Dendritic cell treated with granulocyte-macrophage colony-stimulating factor and Interleukin-4, amounts not matched to agents 40 ng/mL and 50 ng/mL, for 4 days (primary cell): ENCODE results near the gene TAGLN.

ENCODE experiments used
- H3K27ac Mint-ChIP-seq: one replicate; pipeline ENCODE4 v1.8.0; 2022; ENCODE audit warnings: mild to moderate bottlenecking, mixed read lengths
- H3K27me3 Mint-ChIP-seq: one replicate; pipeline ENCODE4 v1.8.0; 2022; ENCODE audit warnings: mild to moderate bottlenecking, mixed read lengths
- H3K36me3 Mint-ChIP-seq: one replicate; pipeline ENCODE4 v1.8.0; 2022; ENCODE audit warnings: low read depth, mixed read lengths
- H3K4me1 Mint-ChIP-seq: one replicate; pipeline ENCODE4 v1.8.0; 2022; ENCODE audit warnings: low read depth, mixed read lengths
- H3K4me3 Mint-ChIP-seq: one replicate; pipeline ENCODE4 v1.8.0; 2022; ENCODE audit warnings: mild to moderate bottlenecking, moderate library complexity, mixed read lengths
- H3K9me3 Mint-ChIP-seq: one replicate; pipeline ENCODE4 v1.8.0; 2022; ENCODE audit warnings: mixed read lengths
- intact Hi-C: fragments of 100-400 bp; cut with micrococcal nuclease; formaldehyde crosslinking; loops from one replicate; pipeline ENCODE4 v1.15.0; 2022

The TAGLN gene

DNA sequence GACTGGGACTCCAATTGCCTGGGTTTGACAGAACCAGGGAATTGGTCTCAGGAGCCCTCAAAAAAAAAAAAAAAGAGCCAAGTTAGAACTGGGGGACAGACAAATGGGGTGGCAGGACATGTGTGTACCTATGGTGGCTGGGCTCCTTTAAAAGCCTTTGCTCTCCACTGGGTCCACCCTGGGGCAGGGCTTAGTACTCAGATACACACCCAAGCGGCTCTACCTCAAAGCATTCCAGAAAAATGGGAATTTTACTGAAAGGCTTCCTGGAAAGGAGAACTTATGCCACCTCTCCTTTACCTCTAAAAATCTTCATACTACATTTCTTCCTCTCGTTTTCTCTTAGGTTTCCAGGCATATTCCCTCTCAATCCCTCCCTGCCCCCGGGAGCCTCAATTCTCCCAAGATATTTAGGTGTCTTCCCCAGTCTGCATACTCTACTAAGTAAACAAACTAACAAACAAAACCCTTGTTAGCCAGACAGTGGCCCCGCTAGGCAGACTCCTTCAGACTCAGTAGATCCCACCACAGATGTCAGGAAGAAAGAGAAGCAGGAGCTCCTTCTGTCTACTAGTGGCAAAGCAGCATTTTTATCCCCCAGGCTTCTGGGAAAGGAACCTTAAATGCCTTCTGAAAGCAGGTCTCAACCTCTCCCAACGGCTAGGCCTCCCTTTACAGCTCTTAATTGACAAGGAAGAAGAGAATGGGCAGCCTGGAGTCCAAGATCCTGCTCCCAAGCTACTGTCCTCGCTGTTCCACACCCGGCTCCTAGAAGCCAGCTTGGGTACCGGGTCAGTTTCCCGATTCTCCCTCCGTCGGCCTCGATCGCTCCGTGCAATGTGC, 32.0 kb downstream of the TAGLN start:
- peaks cover 69% of the 10 kb centered on the region for H3K36me3 Mint-ChIP-seq
- H3K4me3 Mint-ChIP-seq: peak overlapping the region; percentile 94
- peak overlapping the region; percentile 96 for H3K27ac Mint-ChIP-seq
- intact Hi-C loops: loop anchor here (5.0 kb wide), 2 partner anchors 86 to 444 kb away; partner anchors contain the start of genes BACE1 and ZPR1
- H3K9me3 Mint-ChIP-seq: no peaks in the 10 kb centered on the region
- peaks cover 40% of the 10 kb centered on the region for H3K4me1 Mint-ChIP-seq
- H3K27me3 Mint-ChIP-seq: no peaks in the 10 kb centered on the region

DNA sequence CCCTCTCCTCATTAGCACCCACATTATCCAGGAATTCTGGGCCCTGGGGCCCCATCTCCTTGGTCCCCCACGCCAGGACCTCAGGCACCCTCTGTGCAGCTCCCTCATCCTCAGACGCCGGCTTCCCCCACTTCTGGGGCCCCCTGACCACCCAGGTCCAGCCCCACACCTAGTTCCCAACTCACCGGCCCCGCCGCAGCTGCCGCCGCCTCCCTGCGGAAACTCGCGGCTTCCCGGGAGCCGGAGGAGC, 32.6 kb downstream of the TAGLN start, which contains the start of gene PCSK7:
PCSK7 (minus strand) TSS at position 232 of the 250 bp plus-strand sequence. CDS start 2,229 bp downstream, outside the sequence.
- intact Hi-C loops: loop anchor here (5.0 kb wide), 2 partner anchors 86 to 444 kb away; partner anchors contain the start of genes BACE1 and ZPR1
- H3K4me1 Mint-ChIP-seq: peaks cover 40% of the 10 kb centered on the region
- H3K27me3 Mint-ChIP-seq: no peaks in the 10 kb centered on the region
- H3K36me3 Mint-ChIP-seq: peaks cover 69% of the 10 kb centered on the region
- peak within 1 kb of the TSS; percentile 94 for H3K4me3 Mint-ChIP-seq
- no peaks in the 10 kb centered on the region for H3K9me3 Mint-ChIP-seq
- H3K27ac Mint-ChIP-seq: peak within 1 kb of the TSS; percentile 96

DNA sequence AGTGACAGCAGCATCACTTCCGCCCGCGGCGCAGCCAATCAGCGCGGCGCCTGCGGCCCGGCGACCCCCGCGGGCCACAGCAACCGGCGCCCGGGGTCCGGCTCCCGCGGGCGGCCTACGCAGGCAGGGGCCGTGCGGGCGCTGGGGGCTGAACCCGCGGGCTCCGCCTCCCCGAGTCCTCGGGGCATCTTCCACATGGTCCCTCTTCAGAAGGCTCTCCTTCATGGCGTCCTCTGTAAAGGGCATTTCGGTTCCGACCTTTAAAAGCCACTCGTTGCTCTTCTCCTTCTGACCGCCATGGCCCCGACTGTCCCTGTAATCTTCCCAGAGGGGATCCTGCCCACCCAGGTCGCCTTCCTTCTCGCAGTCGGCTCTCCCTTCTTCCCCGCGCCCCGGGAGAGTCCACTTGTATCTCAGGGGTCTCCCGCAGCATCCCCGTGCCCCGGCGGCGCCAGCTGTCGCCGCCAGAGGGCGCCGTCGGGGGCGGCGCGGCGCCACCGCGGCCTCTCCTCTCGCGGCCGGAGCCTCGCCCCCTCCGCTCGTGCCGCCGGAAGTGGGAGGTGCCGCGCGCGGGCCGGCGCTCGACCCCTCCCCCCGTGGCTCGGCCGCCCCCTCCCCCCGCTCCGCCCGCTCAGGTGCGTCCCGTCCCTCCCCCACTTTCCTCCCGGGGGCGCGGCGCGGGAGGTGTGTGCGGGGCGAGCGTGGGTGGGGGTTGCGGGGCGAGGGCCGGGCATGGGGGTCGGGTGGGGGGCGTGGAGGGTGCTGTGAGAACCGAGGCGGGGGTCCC, 33.1 kb downstream of the TAGLN start, which contains the start of gene RNF214:
RNF214 (plus strand) TSS at position 580 of the 787 bp plus-strand sequence. CDS start 1,602 bp downstream, outside the sequence.
- H3K36me3 Mint-ChIP-seq: peaks cover 64% of the 10 kb centered on the region
- peak within 1 kb of the TSS; percentile 96 for H3K27ac Mint-ChIP-seq
- no peaks in the 10 kb centered on the region for H3K27me3 Mint-ChIP-seq
- no peaks in the 10 kb centered on the region for H3K9me3 Mint-ChIP-seq
- H3K4me3 Mint-ChIP-seq: peak within 1 kb of the TSS; percentile 94
- intact Hi-C loops: loop anchor here (5.0 kb wide), 2 partner anchors 85 to 445 kb away; partner anchors contain the start of genes BACE1 and ZPR1
- H3K4me1 Mint-ChIP-seq: peaks cover 40% of the 10 kb centered on the region

DNA sequence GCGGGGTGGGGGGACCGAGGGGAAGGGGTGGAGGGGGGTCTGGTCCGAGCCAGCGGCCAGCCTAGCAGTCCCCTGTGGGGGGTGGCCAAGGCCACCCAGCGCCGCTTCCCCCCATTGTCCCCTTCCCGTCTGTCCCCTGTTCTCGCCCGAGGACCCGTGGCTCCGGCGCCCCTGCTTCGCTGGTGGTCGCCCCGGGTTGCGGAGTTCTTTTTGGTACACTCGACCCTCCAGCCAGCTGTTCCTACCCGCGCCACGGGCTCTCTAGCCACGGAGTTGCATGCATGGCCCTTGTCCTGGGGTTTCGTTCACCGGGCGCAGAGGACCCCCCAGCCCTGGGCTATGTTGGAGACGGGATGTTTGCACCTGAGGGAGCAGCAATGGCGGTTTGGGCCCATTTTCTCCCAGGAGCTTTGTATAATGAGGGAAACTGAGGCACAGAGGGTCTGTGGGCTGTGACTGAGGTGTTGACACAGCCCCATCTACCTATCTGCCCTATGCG, 33.8 kb downstream of the TAGLN start:
- Mint-ChIP-seq H3K36me3 (peaks cover 57% of the 10 kb centered on the region), H3K4me1 (peaks cover 40% of the 10 kb centered on the region), H3K4me3 (peak overlapping the region; percentile 93), H3K27me3 (no peaks in the 10 kb centered on the region), H3K9me3 (no peaks in the 10 kb centered on the region), H3K27ac (peak overlapping the region; percentile 96)
- intact Hi-C loops: loop anchor here (5.0 kb wide), 2 partner anchors 84 to 446 kb away; partner anchors contain the start of genes BACE1 and ZPR1

DNA sequence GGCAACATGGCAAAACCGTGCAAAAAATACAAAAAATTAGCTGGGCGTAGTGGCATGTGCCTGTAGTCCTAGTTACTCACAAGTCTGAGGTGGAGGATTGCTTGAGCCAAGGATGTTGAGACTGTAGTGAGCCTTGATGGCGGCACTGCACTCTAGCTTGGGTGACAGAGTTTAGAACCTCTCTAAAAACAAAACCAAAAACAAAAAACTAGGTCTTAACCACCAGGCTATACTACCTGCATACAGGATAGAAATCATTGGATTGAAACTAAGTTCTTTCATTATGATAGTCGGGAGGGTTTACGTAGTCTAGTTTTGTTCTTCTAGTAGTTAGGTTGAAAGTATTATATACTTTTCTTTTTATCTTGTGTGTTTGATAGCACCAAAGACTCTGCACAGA, 39.1 kb downstream of the TAGLN start:
- H3K9me3 Mint-ChIP-seq: no peaks in the 10 kb centered on the region
- intact Hi-C loops: no loop called here
- no peak overlapping the region for H3K4me3 Mint-ChIP-seq
- no peaks in the 10 kb centered on the region for H3K27me3 Mint-ChIP-seq
- peaks cover 12% of the 10 kb centered on the region for H3K4me1 Mint-ChIP-seq
- H3K27ac Mint-ChIP-seq: no peak overlapping the region
- peaks cover 56% of the 10 kb centered on the region for H3K36me3 Mint-ChIP-seq

DNA sequence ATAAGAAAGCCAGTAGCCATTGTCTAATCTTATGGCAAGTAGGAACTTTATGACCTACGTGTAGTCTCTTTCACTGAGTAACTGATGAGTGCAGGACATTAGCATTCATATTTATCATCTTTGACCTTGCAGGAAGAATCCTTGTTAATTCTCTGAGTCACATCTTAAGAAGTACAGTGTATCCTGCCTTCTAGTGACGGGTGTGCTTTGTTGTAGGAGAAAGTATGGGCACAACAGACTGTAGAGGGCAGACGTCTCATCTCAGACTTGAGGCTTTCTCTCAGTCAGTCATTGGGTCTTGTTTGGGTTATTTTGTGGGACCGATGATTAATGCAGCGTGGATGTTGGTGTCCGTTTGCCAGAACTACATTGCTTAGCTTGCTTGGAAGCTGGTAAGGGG, 40.1 kb downstream of the TAGLN start:
- peaks cover 62% of the 10 kb centered on the region for H3K36me3 Mint-ChIP-seq
- intact Hi-C loops: no loop called here

DNA sequence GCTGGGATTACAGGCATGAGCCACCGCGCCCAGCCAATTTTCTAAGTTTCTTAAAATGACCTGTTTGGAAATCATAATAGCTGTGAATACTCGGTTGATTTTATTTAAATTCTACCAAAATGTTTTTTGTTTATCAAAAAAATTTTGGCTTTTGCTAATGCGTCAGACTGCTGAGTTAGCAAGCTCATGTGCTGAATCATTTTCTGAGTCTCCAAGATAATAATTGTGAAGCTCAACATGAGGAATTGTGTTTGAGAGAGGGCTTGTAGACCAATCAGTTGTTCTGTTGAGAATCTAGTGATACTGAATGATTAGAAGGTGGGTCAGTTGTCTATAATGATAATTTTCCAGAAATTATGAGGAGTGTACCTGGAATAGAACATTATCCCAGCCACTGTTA, 49.2 kb downstream of the TAGLN start:
- no peaks in the 10 kb centered on the region for H3K4me1 Mint-ChIP-seq
- intact Hi-C loops: no loop called here
- H3K36me3 Mint-ChIP-seq: peaks cover 79% of the 10 kb centered on the region
- H3K9me3 Mint-ChIP-seq: no peaks in the 10 kb centered on the region
- H3K27me3 Mint-ChIP-seq: no peaks in the 10 kb centered on the region
- no peak overlapping the region for H3K27ac Mint-ChIP-seq
- H3K4me3 Mint-ChIP-seq: no peak overlapping the region

More for the DNA sequence above, 40.1 kb downstream of the TAGLN start:
- Mint-ChIP-seq H3K4me3 (no peak overlapping the region), H3K27ac (no peak overlapping the region), H3K27me3 (no peaks in the 10 kb centered on the region), H3K9me3 (no peaks in the 10 kb centered on the region), H3K4me1 (peaks cover 1% of the 10 kb centered on the region)

DNA sequence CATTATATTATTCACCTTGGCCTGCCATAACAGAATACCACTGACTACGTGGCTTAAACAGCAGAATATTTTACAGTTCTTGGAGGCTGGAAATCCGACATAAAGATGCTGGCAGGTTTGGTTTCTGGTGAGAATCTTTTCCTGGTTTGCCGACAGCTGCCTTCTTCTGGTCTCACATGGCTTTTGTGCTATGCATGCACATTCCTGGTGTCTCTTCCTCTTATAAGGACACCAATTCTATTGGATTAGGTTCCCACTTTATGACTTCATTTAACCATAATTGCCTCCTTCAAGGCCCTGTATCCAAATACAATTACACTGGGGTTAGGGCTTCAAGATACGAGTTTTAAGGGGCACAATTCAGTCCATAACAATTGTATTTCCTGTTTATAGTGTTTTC, 50.4 kb downstream of the TAGLN start:
- Mint-ChIP-seq H3K4me1 (no peaks in the 10 kb centered on the region), H3K27ac (no peak overlapping the region), H3K4me3 (no peak overlapping the region), H3K36me3 (peaks cover 79% of the 10 kb centered on the region), H3K27me3 (no peaks in the 10 kb centered on the region), H3K9me3 (no peaks in the 10 kb centered on the region)
- intact Hi-C loops: no loop called here

DNA sequence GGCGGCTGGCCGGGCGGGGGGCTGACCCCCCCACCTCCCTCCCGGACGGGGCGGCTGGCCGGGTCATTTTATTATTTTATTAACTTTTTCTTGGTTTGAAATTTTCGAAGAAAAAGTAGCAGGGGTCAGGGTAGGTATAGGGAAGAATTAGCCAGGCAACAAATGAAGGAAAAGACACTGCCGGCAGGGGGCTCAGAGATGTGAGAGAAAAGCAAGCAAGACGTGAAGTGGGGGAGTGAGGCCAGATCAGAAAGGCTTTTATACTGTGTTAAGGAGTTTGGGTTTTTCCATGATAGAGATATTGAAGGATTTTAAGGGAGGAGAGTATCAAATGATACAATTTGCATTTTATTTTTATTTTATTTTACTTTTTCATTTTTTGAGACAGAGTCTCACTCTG, 52.3 kb downstream of the TAGLN start:
- no peak overlapping the region for H3K4me3 Mint-ChIP-seq
- no peaks in the 10 kb centered on the region for H3K27me3 Mint-ChIP-seq
- H3K36me3 Mint-ChIP-seq: peaks cover 75% of the 10 kb centered on the region
- no peaks in the 10 kb centered on the region for H3K9me3 Mint-ChIP-seq
- H3K4me1 Mint-ChIP-seq: no peaks in the 10 kb centered on the region
- H3K27ac Mint-ChIP-seq: no peak overlapping the region
- intact Hi-C loops: no loop called here

DNA sequence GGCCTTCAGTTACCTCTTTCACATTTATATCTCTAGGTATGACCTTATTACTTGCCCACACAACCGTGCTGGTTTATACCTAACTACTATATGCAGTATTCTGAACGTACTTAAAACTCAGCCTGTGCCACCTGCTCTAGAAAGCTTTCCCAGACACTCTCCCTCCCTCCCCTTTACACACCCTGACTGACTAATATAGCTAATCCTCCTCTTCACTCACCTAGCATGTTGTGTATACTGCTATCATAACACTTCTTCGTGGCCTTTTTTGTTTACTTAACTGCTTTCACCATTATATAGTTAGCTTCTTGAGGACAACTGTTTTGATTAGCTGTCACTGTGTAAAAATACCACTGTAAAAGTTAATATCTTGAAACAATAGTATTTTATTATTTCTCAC, 56.8 kb downstream of the TAGLN start:
- Mint-ChIP-seq H3K27ac (no peak overlapping the region), H3K36me3 (peaks cover 61% of the 10 kb centered on the region), H3K9me3 (no peaks in the 10 kb centered on the region), H3K27me3 (no peaks in the 10 kb centered on the region), H3K4me3 (no peak overlapping the region), H3K4me1 (no peaks in the 10 kb centered on the region)
- intact Hi-C loops: no loop called here

DNA sequence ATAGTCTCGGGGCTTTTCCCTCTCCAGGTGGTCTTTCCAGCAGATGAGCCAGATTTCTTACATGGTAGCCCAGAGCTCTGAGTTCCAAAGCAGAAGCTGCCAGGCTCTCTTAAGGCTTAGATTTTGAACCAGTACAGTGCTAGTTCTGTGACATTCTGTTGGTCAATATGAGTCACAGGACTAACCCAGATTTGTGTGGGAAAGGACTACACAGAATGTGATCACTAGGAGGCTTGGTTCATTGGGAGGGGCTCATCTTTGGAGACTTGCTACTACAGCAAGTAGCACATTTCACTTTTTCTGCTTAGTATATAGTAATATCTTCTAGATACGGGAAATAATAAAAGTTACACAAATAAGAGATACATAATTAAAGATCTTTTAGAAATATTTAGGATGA, 57.4 kb downstream of the TAGLN start:
- H3K4me1 Mint-ChIP-seq: no peaks in the 10 kb centered on the region
- H3K27ac Mint-ChIP-seq: no peak overlapping the region
- peaks cover 59% of the 10 kb centered on the region for H3K36me3 Mint-ChIP-seq
- intact Hi-C loops: no loop called here
- no peaks in the 10 kb centered on the region for H3K9me3 Mint-ChIP-seq
- H3K27me3 Mint-ChIP-seq: no peaks in the 10 kb centered on the region
- H3K4me3 Mint-ChIP-seq: no peak overlapping the region
